ENCODE measurements around the gene CPB2.

The CPB2 gene

GRCh38 chr13:46045424-46045823 is 59.4 kb downstream of the CPB2 start:
- TF ChIP-seq ZFX (IDR thresholded peaks at IDR 0.05; ENCODE audit: borderline replicate concordance) = no peak
- TF ChIP-seq, protein P1, sequence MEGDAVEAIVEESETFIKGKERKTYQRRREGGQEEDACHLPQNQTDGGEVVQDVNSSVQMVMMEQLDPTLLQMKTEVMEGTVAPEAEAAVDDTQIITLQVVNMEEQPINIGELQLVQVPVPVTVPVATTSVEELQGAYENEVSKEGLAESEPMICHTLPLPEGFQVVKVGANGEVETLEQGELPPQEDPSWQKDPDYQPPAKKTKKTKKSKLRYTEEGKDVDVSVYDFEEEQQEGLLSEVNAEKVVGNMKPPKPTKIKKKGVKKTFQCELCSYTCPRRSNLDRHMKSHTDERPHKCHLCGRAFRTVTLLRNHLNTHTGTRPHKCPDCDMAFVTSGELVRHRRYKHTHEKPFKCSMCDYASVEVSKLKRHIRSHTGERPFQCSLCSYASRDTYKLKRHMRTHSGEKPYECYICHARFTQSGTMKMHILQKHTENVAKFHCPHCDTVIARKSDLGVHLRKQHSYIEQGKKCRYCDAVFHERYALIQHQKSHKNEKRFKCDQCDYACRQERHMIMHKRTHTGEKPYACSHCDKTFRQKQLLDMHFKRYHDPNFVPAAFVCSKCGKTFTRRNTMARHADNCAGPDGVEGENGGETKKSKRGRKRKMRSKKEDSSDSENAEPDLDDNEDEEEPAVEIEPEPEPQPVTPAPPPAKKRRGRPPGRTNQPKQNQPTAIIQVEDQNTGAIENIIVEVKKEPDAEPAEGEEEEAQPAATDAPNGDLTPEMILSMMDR (IDR thresholded peaks at IDR 0.05) = no peak
- H3K27ac ChIP-seq = no peak overlapping the region

GRCh38 chr13:46043647-46044046 is 61.2 kb downstream of the CPB2 start:
- H3K27ac ChIP-seq = no peak overlapping the region
- TF ChIP-seq, protein P1 (IDR thresholded peaks at IDR 0.05) = no peak
- no peak for TF ChIP-seq ZFX (IDR thresholded peaks at IDR 0.05; ENCODE audit: borderline replicate concordance)

GRCh38 chr13:46041419-46041839 is 63.4 kb downstream of the CPB2 start:
- TF ChIP-seq ZFX (IDR thresholded peaks at IDR 0.05; ENCODE audit: borderline replicate concordance) = no peak
- TF ChIP-seq, protein P1 (IDR thresholded peaks at IDR 0.05) = no peak
- no peak overlapping the region for H3K27ac ChIP-seq

DNA sequence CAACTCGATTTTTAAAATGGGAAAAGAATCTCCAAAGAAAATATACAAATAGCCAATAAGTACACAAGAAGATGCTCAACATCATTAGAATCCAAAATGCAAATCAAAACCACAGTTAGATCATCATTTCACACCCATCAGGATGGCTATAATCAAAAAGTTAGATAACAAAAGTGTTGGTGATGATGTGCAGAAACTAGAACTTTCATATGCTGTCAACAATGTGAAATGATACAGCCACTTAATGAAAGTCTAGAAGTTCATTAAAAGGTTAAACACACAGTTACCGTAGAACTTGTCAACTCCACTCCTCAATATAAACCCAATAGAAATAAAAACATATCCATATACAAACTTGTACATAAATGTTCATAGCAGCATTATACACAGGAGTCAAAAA is 64.1 kb downstream of the CPB2 start:
- no peak overlapping the region for H3K27ac ChIP-seq
- TF ChIP-seq, protein P1 (IDR thresholded peaks at IDR 0.05) = no peak
- no peak for TF ChIP-seq ZFX (IDR thresholded peaks at IDR 0.05; ENCODE audit: borderline replicate concordance)

DNA sequence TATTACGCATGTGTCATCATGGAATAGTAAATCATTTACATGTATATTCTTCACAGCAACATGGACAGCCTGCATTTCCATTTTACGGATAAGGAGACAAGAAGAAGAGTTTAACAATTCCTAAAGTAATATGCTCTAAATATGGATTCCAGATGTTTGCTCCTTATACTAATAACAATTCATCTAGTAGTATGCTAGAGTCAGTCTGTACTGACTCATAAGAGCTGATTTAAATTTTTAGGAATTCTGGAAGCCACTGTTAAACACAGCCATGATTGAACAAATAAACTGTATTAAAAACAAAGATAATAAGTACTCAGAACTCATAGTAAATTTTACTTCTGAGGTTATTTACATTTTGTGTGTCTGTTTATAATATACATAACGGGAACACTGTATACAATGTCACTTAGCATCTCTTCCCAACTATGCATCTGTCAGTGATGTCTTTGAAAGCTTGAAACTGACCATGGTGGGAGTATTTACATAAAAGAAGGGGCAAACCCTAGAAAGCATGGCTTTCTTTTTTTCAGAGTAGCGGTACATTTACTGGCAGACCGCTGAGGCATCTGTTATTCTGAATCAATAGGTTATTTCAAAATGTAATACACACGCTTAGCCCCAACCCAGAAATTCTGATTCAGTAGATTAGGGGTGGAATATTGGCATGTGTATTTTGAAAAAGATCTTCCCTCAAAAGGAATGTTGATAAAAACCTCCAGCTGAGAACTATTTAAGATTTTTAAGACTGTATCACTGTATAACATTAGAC is 65.2 kb downstream of the CPB2 start:
- TF ChIP-seq, protein P1 (IDR thresholded peaks at IDR 0.05) = no peak
- no peak for TF ChIP-seq ZFX (IDR thresholded peaks at IDR 0.05; ENCODE audit: borderline replicate concordance)
- H3K27ac ChIP-seq = no peak overlapping the region

DNA sequence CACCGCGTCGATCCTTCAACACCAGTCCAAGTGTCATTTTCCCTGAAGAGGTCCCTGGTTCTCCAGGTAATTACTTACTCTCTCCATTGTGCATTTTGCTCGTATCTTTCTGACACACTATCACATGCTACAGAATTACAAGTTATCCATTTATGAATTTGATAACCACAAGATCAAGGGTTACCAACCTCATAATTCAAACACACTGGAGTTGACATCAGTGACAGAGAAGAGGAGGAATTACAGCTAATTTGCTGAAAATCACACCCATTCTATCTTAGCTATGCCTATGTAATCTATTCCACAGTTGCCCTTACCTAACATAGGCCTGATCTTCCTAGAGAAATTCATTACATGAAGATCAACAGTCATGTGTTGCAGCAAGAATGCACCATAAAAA is 66.5 kb downstream of the CPB2 start:
- TF ChIP-seq, protein P1 (IDR thresholded peaks at IDR 0.05) = no peak
- no peak for TF ChIP-seq ZFX (IDR thresholded peaks at IDR 0.05; ENCODE audit: borderline replicate concordance)
- no peak overlapping the region for H3K27ac ChIP-seq

- no peak overlapping the region for H3K27ac ChIP-seq
- TF ChIP-seq, protein P1 (IDR thresholded peaks at IDR 0.05) = no peak
- TF ChIP-seq ZFX (IDR thresholded peaks at IDR 0.05; ENCODE audit: borderline replicate concordance) = no peak
These were observed 69.8 kb downstream of the CPB2 start for GRCh38 chr13:46035066-46035465.

Data from 22Rv1 (cell line).